OCI-LY7 (cell line): ENCODE data around the gene SENP1. TPM values are rescaled to one million over a fixed set of nuclear protein-coding genes. Genes with fewer than 3 reads are reported as not detected.

Experiments used
- BruUV-seq: library from RNA; stranded (reverse); fragments of 400-500 nt; replicated peaks from 2 replicates; lab custom pipeline; 2021; lab: Mats Ljungman, UMichigan
- CTCF ChIA-PET: fragments of 300-600 bp; sonication (Branson Sonifier 250); formaldehyde crosslinking; loops from one replicate; lab custom pipeline; 2022; ENCODE audit warnings: antibody characterized with exemption; ENCODE audit not compliant: unreplicated experiment; lab: Charles Lee
- POLR2A ChIA-PET: fragments of 300-600 bp; sonication (Branson Sonifier 250); formaldehyde crosslinking; loops from one replicate; lab custom pipeline; 2022; ENCODE audit warnings: antibody characterized with exemption; lab: Charles Lee
- DNase-seq: peaks from one replicate; pipeline ENCODE4 v3.0.0-alpha.2; 2015; ENCODE audit warnings: low spot score
- H2AFZ ChIP-seq: fragments of 200-600 bp; sonication (generic), shearing (Covaris generic); 2 replicates; pipeline ENCODE4 v1.6.1; 2014; ENCODE audit warnings: mild to moderate bottlenecking, antibody characterized with exemption, low read length, moderate library complexity
- H3K27ac ChIP-seq: fragments of 200-600 bp; sonication (generic); 2 replicates; pipeline ENCODE4 v1.5.1; 2014; ENCODE audit warnings: mixed run types, low read depth, mild to moderate bottlenecking, moderate library complexity, low read length, inconsistent platforms; ENCODE audit not compliant: poor library complexity, severe bottlenecking
- H3K36me3 ChIP-seq: fragments of 200-600 bp; sonication (generic); 2 replicates; pipeline ENCODE4 v1.6.1; 2014; ENCODE audit warnings: mild to moderate bottlenecking, antibody characterized with exemption, low read length, moderate library complexity, mixed read lengths; ENCODE audit not compliant: insufficient read depth
- H3K4me1 ChIP-seq: fragments of 200-600 bp; sonication (generic); 2 replicates; pipeline ENCODE4 v1.5.1; 2014; ENCODE audit warnings: mild to moderate bottlenecking, low read length; ENCODE audit not compliant: insufficient read depth, poor library complexity, severe bottlenecking
- H3K4me2 ChIP-seq: fragments of 200-600 bp; sonication (generic); 2 replicates; pipeline ENCODE4 v1.6.1; 2014; ENCODE audit warnings: mild to moderate bottlenecking, low read length
- H3K4me3 ChIP-seq: fragments of 200-600 bp; sonication (generic); 2 replicates; pipeline ENCODE4 v1.5.1; 2014; ENCODE audit warnings: mild to moderate bottlenecking, low read depth, low read length; ENCODE audit not compliant: poor library complexity, severe bottlenecking
- H3K79me2 ChIP-seq: fragments of 200-600 bp; sonication (generic); 2 replicates; pipeline ENCODE4 v1.6.1; 2016; ENCODE audit warnings: low read depth, mild to moderate bottlenecking, low read length, moderate library complexity, mixed read lengths; ENCODE audit not compliant: insufficient read depth
- H3K9me2 ChIP-seq: fragments of 200-600 bp; sonication (generic); 2 replicates; pipeline ENCODE4 v1.6.1; 2016; ENCODE audit warnings: mild to moderate bottlenecking, low read length, mixed read lengths; ENCODE audit not compliant: insufficient read depth
- H3K9me3 ChIP-seq: fragments of 200-600 bp; sonication (generic); 2 replicates; pipeline ENCODE4 v1.6.1; 2014; ENCODE audit warnings: mild to moderate bottlenecking, mixed run types, low read length, mixed read lengths
- H4K20me1 ChIP-seq: fragments of 200-600 bp; sonication (generic); 2 replicates; pipeline ENCODE4 v1.6.1; 2014; ENCODE audit warnings: mild to moderate bottlenecking, antibody characterized with exemption, low read length, moderate library complexity, mixed read lengths; ENCODE audit not compliant: insufficient read depth
- EZH2phosphoT487 ChIP-seq: fragments of 200-600 bp; sonication (generic); IDR thresholded peaks from 2 replicates; pipeline ENCODE4 v1.6.1; 2018; ENCODE audit warnings: low read depth, borderline replicate concordance, mild to moderate bottlenecking, mixed run types, antibody characterized with exemption, low read length, moderate library complexity, mixed read lengths
- intact Hi-C: fragments of 100-400 bp; cut with micrococcal nuclease; formaldehyde crosslinking; loops from one replicate; pipeline ENCODE4 v1.10.0; 2022; ENCODE audit not compliant: unreplicated experiment
- total RNA-seq, 2 experiments: library from RNA; depleted of rRNA in 1 of 2; stranded (reverse); fragments of >200 nt in 1 of 2; shearing (Covaris generic) in 1 of 2; gene quantifications; 2 replicates each; pipeline ENCODE4 v1.2.3, GENCODE V29; 2014 to 2022
- TF ChIP-seq, protein P1 (sequence below): fragments of 200-600 bp; sonication (generic); conservative IDR thresholded peaks from 2 replicates; pipeline ENCODE4 v1.5.1; 2014; ENCODE audit warnings: mild to moderate bottlenecking, antibody characterized with exemption, low read length, moderate library complexity, mixed read lengths

Gene SENP1
- total RNA-seq, 2 experiments from 2014 or later: 48.3 to 54.7 TPM

GRCh38 chr12:48038085-48038484, 67.8 kb downstream of the SENP1 start:
- intact Hi-C loops: no loop called here
- no peak for DNase-seq
- POLR2A ChIA-PET: no interaction called here

DNA sequence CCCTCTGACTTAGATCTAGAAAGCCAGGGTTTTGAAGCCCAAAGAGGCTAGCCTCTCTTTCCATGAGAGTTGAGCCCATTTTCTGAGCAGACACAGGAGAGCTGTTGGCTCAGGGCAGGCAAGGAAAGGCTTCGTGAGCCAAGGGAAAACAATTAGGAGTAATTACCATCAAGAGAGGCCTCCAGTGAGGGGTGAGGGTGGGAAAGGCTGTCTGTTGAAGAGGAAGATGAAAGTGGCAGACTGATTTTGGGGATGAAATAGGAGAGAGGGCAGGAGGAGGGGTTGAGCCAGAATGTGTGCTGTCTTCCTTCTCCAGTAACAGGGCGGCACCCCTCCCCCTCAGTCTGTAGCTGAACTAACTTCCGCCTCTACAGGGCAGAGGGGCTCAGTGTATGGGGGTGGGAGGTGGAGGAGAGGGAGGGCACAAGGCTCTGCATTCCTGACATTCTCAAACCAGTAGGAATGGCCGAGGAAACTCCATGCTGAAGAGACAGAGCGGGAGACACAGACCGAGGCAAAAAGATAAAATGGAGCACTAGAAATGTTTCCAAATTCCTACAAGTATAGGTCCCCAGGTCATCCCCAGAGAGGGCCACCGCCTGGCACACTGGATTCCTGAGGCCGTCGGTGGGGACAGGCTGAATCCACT, 68.5 kb downstream of the SENP1 start:
- intact Hi-C loops: no loop called here
- no peak for DNase-seq
- Histone ChIP-seq H3K4me1 (peaks cover 4% of the 10 kb centered on the region), H3K9me3 (no peaks in the 10 kb centered on the region), H3K4me3 (no peak overlapping the region), H3K4me2 (no peak overlapping the region), H2AFZ (no peak overlapping the region), H3K27ac (no peak overlapping the region), H3K9me2 (no peaks in the 10 kb centered on the region), H3K36me3 (peaks cover 9% of the 10 kb centered on the region), H3K79me2 (no peaks in the 10 kb centered on the region), H4K20me1 (no peaks in the 10 kb centered on the region)
- no TSS peak for BruUV-seq
- ChIA-PET POLR2A (no interaction called here), CTCF (no interaction called here)
- TF ChIP-seq EZH2phosphoT487: no peak
- TF ChIP-seq, protein P1, sequence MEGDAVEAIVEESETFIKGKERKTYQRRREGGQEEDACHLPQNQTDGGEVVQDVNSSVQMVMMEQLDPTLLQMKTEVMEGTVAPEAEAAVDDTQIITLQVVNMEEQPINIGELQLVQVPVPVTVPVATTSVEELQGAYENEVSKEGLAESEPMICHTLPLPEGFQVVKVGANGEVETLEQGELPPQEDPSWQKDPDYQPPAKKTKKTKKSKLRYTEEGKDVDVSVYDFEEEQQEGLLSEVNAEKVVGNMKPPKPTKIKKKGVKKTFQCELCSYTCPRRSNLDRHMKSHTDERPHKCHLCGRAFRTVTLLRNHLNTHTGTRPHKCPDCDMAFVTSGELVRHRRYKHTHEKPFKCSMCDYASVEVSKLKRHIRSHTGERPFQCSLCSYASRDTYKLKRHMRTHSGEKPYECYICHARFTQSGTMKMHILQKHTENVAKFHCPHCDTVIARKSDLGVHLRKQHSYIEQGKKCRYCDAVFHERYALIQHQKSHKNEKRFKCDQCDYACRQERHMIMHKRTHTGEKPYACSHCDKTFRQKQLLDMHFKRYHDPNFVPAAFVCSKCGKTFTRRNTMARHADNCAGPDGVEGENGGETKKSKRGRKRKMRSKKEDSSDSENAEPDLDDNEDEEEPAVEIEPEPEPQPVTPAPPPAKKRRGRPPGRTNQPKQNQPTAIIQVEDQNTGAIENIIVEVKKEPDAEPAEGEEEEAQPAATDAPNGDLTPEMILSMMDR: no peak

More at GRCh38 chr12:48038085-48038484, 67.8 kb downstream of the SENP1 start:
- H3K4me3 ChIP-seq: no peak overlapping the region
- H3K4me1 ChIP-seq: peaks cover 4% of the 10 kb centered on the region
- peaks cover 16% of the 10 kb centered on the region for H3K36me3 ChIP-seq
- H4K20me1 ChIP-seq: no peaks in the 10 kb centered on the region
- H3K9me2 ChIP-seq: no peaks in the 10 kb centered on the region
- H2AFZ ChIP-seq: no peak overlapping the region
- CTCF ChIA-PET: no interaction called here
- H3K27ac ChIP-seq: no peak overlapping the region
- H3K9me3 ChIP-seq: no peaks in the 10 kb centered on the region
- no peaks in the 10 kb centered on the region for H3K79me2 ChIP-seq
- BruUV-seq: no TSS peak
- no peak for TF ChIP-seq EZH2phosphoT487
- TF ChIP-seq, protein P1: no peak
- H3K4me2 ChIP-seq: no peak overlapping the region

DNA sequence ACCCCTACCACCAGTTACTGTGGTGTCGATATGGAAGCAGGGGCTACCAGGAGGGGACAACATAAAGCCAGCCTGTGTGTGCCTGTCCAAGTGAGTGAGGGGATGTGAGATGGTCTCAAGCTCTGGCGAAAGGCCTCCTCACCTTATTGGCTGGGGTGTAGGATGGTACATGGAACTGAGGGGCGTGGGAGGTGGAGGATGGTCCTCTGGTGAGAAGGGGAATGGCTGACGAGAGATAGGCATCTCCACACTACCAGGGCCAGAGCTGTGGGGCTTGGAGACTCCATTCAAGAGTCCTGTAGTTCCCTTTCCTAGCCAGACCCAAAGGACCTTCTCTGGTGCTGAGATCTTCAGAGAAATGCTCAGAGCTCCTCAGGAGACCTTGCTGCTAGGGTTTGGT, 69.1 kb downstream of the SENP1 start:
- Histone ChIP-seq H3K9me3 (no peaks in the 10 kb centered on the region), H3K36me3 (peaks cover 3% of the 10 kb centered on the region), H3K4me1 (peaks cover 4% of the 10 kb centered on the region), H3K4me2 (no peak overlapping the region), H3K9me2 (no peaks in the 10 kb centered on the region), H3K4me3 (no peak overlapping the region), H3K27ac (no peak overlapping the region), H3K79me2 (no peaks in the 10 kb centered on the region), H4K20me1 (no peaks in the 10 kb centered on the region), H2AFZ (no peak overlapping the region)
- intact Hi-C loops: no loop called here
- no TSS peak for BruUV-seq
- DNase-seq: no peak
- POLR2A ChIA-PET: no interaction called here
- TF ChIP-seq EZH2phosphoT487: no peak
- TF ChIP-seq, protein P1: no peak
- CTCF ChIA-PET: no interaction called here
